Lower leg skin (tissue), 3 donors: ENCODE results near the gene SUGCT.

ENCODE experiments used
- CTCF ChIP-seq, 3 donors: fragments of 450-650 bp; IDR thresholded peaks; one replicate each; pipeline ENCODE4 v1.5.1; 2016; ENCODE audit warnings: antibody characterized with exemption in 3 of 3, mild to moderate bottlenecking in 3 of 3, moderate library complexity in 2 of 3
- POLR2A ChIP-seq, 2 donors: fragments of 450-650 bp; IDR thresholded peaks; one replicate each; pipeline ENCODE4 v1.6.1; 2016 to 2017; ENCODE audit warnings: antibody characterized with exemption in 2 of 2, mild to moderate bottlenecking in 1 of 2, moderate library complexity in 1 of 2

DNA sequence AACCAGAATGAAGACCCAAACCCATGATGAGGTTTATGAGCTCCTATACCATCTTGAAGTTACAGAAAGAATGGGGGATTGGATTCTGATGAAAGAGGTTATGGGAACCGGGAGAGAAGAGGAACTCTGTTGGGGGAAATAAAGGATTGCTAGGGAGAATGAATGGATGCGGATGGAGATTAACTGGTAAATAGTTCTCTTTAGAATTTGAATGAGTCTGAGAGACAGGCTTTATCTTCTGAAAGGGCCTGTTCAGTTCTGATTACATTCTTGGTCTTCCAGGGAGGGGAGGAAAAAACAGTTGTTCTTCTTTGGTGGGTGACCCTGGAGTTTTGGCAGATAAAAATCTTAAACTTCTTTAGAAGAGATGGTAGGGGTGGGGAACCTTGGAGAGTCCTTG is 13.9 kb downstream of the SUGCT start:
- TF ChIP-seq CTCF (IDR thresholded peaks at IDR 0.05) = no peak
- TF ChIP-seq POLR2A (IDR thresholded peaks at IDR 0.05) = no peak
